HepG2 (cell line): ENCODE measurements around the gene SULT2B1. TPM values are rescaled to one million over a fixed set of nuclear protein-coding genes. Genes with fewer than 3 reads are reported as not detected.

ENCODE experiments used
- CEBPB ChIP-seq: IDR thresholded peaks from 2 replicates; pipeline ENCODE4 v1.6.1; 2011; ENCODE audit warnings: low read depth, low read length, improper control_type of control experiment, borderline replicate concordance
- EHMT2 ChIP-seq: fragments of 200-600 bp; sonication (generic); IDR thresholded peaks from 2 replicates; pipeline ENCODE4 v1.7.0; 2017; ENCODE audit warnings: antibody characterized with exemption, low read depth, low read length, borderline replicate concordance
- ELK4 ChIP-seq: sonication (generic); formaldehyde crosslinking; IDR thresholded peaks from 2 replicates; pipeline ENCODE4 v1.9.0; 2021; ENCODE audit warnings: missing genetic modification reagents, borderline replicate concordance
- ERF ChIP-seq: IDR thresholded peaks from 2 replicates; pipeline ENCODE4 v1.6.1; 2018; ENCODE audit warnings: missing biosample characterization, missing genetic modification reagents
- ETV5 ChIP-seq: IDR thresholded peaks from 2 replicates; pipeline ENCODE4 v1.6.1; 2018; ENCODE audit warnings: missing biosample characterization, missing genetic modification reagents, inconsistent platforms, borderline replicate concordance
- FOXC1 ChIP-seq: sonication (generic); formaldehyde crosslinking; IDR thresholded peaks from 2 replicates; pipeline ENCODE4 v1.8.0; 2022; ENCODE audit warnings: mild to moderate bottlenecking, missing genetic modification reagents, borderline replicate concordance
- HINFP ChIP-seq: sonication (generic); formaldehyde crosslinking; IDR thresholded peaks from 2 replicates; pipeline ENCODE4 v1.4.0; 2020; ENCODE audit warnings: low read depth, mild to moderate bottlenecking, missing genetic modification reagents
- JUND ChIP-seq: sonication (generic); formaldehyde crosslinking; IDR thresholded peaks from 2 replicates; pipeline ENCODE4 v1.8.0; 2022; ENCODE audit warnings: mild to moderate bottlenecking, missing genetic modification reagents
- PITX1 ChIP-seq: sonication (generic); formaldehyde crosslinking; IDR thresholded peaks from 2 replicates; pipeline ENCODE4 v1.5.1; 2020; ENCODE audit warnings: mild to moderate bottlenecking, missing genetic modification reagents
- POLR2AphosphoS5 ChIP-seq: IDR thresholded peaks from 2 replicates; pipeline ENCODE4 v1.6.1; 2012; ENCODE audit warnings: low read depth, low read length
- POLR2G ChIP-seq: fragments of 200-400 bp; formaldehyde crosslinking; IDR thresholded peaks from 2 replicates; pipeline ENCODE4 v1.6.1; 2018; ENCODE audit warnings: mild to moderate bottlenecking, low read depth, low read length, moderate library complexity
- RBAK ChIP-seq: sonication (generic); formaldehyde crosslinking; IDR thresholded peaks from 2 replicates; pipeline ENCODE4 v1.5.1; 2020; ENCODE audit warnings: mild to moderate bottlenecking, missing genetic modification reagents
- SRSF9 ChIP-seq: fragments of 200-400 bp; formaldehyde crosslinking; IDR thresholded peaks from 2 replicates; pipeline ENCODE4 v1.6.1; 2018; ENCODE audit warnings: borderline replicate concordance, mild to moderate bottlenecking, low read depth, low read length; ENCODE audit not compliant: insufficient read depth, poor library complexity, severe bottlenecking
- TRIM24 ChIP-seq: sonication (generic); formaldehyde crosslinking; IDR thresholded peaks from 2 replicates; pipeline ENCODE4 v1.8.0; 2022; ENCODE audit warnings: mild to moderate bottlenecking, missing genetic modification reagents
- U2AF1 ChIP-seq: fragments of 200-400 bp; formaldehyde crosslinking; optimal IDR thresholded peaks from 2 replicates; pipeline ENCODE3; 2017; ENCODE audit warnings: mild to moderate bottlenecking, low read depth, low read length
- ZC3H4 ChIP-seq: sonication (generic); formaldehyde crosslinking; IDR thresholded peaks from 2 replicates; pipeline ENCODE4 v1.4.0; 2020; ENCODE audit warnings: missing genetic modification reagents, borderline replicate concordance
- ZNF782 ChIP-seq: sonication (generic); formaldehyde crosslinking; IDR thresholded peaks from 2 replicates; pipeline ENCODE4 v1.4.0; 2020; ENCODE audit warnings: missing genetic modification reagents, mild to moderate bottlenecking, borderline replicate concordance
- ZSCAN30 ChIP-seq: sonication (generic); formaldehyde crosslinking; IDR thresholded peaks from 2 replicates; pipeline ENCODE4 v1.5.0; 2020; ENCODE audit warnings: mild to moderate bottlenecking, missing genetic modification reagents
- polyA plus RNA-seq, 8 experiments: library from polyadenylated mRNA; depleted of rRNA in 3 of 8; stranded (reverse) in 7 of 8; unstranded in 1 of 8; fragments of >200 nt; fragmentation: Illumina TruSeq in 4 of 8; extraction: Trizol in 4 of 8; gene quantifications; 2 replicates each; pipeline versions ENCODE4 v1.2.1 to v1.2.3, GENCODE V29; 2011 to 2016; ENCODE audit warnings: low read depth in 4 of 8, missing spikeins in 1 of 8, mixed read lengths in 1 of 8; ENCODE audit not compliant: insufficient read depth in 1 of 8
- total RNA-seq, 5 experiments: library from RNA; depleted of rRNA; stranded (reverse); fragments of >200 nt; fragmentation: Illumina TruSeq; extraction: Trizol; gene quantifications; 2 replicates each; pipeline ENCODE4 v1.2.3, GENCODE V29; 2016; ENCODE audit warnings: low read depth in 1 of 5
- TF ChIP-seq, protein P1 (sequence below): sonication (generic); formaldehyde crosslinking; IDR thresholded peaks from 2 replicates; pipeline ENCODE4 v1.4.0; 2020; ENCODE audit warnings: missing genetic modification reagents, borderline replicate concordance
- TF ChIP-seq, protein P2 (sequence below): sonication (generic); formaldehyde crosslinking; IDR thresholded peaks from 2 replicates; pipeline ENCODE4 v1.5.1; 2020; ENCODE audit warnings: missing genetic modification reagents, mild to moderate bottlenecking, borderline replicate concordance

Gene SULT2B1
- total and polyA plus RNA-seq, 2 of the 13 experiments (the other 11 are each of a cell fraction or from before 2014, with no cell fraction given), result 0.13 TPM; not detected in 1

DNA sequence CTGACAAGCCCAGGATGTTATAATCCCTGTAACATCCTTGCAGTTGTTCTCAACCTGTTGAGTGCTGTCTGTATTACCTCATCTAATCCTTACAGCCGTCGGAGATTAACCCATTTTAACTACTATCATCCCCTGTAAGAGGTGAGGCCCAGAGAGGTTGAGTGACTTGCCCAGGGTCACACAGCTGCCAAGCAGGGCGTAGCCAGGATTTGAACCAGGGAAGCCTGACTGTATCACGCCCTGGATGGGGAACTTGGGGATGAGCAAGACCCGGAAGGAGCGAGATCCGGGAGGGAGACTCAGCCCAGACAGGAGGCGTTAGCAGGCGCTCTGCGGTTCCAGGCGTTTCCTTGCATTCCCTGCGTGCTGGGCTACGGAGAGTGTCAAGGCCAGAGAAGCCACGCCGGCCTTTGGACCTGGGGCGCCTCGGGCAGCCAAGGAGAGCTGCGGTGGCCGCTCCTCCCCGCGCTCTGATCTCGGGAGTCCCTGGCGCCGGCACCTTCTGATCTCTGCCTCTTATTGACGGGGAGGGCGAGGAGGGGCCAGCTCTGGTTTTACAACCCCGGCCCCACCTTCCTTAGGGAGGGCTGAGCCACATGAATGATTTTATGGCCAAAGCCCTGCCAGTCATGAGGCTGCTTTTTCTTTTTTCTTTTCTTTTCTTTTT is 6.2 kb downstream of the SULT2B1 start (continued):
- TF ChIP-seq, protein P1, sequence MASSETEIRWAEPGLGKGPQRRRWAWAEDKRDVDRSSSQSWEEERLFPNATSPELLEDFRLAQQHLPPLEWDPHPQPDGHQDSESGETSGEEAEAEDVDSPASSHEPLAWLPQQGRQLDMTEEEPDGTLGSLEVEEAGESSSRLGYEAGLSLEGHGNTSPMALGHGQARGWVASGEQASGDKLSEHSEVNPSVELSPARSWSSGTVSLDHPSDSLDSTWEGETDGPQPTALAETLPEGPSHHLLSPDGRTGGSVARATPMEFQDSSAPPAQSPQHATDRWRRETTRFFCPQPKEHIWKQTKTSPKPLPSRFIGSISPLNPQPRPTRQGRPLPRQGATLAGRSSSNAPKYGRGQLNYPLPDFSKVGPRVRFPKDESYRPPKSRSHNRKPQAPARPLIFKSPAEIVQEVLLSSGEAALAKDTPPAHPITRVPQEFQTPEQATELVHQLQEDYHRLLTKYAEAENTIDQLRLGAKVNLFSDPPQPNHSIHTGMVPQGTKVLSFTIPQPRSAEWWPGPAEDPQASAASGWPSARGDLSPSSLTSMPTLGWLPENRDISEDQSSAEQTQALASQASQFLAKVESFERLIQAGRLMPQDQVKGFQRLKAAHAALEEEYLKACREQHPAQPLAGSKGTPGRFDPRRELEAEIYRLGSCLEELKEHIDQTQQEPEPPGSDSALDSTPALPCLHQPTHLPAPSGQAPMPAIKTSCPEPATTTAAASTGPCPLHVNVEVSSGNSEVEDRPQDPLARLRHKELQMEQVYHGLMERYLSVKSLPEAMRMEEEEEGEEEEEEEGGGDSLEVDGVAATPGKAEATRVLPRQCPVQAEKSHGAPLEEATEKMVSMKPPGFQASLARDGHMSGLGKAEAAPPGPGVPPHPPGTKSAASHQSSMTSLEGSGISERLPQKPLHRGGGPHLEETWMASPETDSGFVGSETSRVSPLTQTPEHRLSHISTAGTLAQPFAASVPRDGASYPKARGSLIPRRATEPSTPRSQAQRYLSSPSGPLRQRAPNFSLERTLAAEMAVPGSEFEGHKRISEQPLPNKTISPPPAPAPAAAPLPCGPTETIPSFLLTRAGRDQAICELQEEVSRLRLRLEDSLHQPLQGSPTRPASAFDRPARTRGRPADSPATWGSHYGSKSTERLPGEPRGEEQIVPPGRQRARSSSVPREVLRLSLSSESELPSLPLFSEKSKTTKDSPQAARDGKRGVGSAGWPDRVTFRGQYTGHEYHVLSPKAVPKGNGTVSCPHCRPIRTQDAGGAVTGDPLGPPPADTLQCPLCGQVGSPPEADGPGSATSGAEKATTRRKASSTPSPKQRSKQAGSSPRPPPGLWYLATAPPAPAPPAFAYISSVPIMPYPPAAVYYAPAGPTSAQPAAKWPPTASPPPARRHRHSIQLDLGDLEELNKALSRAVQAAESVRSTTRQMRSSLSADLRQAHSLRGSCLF (CRISPR knock-in tag), result no peak
- TF ChIP-seq ELK4 (CRISPR knock-in tag), result no peak
- TF ChIP-seq POLR2AphosphoS5, result no peak
- TF ChIP-seq EHMT2, result no peak
- TF ChIP-seq ZNF782, result no peak
- no peak for TF ChIP-seq TRIM24 (CRISPR knock-in tag)
- no peak for TF ChIP-seq FOXC1 (CRISPR knock-in tag)
- TF ChIP-seq ZC3H4, result no peak
- TF ChIP-seq JUND (CRISPR knock-in tag), result 0 out of 2 replicates have a peak, but pooled peaks have one; percentile 53
- TF ChIP-seq ERF (CRISPR knock-in tag), result peak; percentile 84
- no peak for TF ChIP-seq ZSCAN30 (CRISPR knock-in tag)
- peak; percentile 37 for TF ChIP-seq U2AF1
- no peak for TF ChIP-seq CEBPB
- no peak for TF ChIP-seq RBAK
- TF ChIP-seq POLR2G, result no peak
- TF ChIP-seq ETV5 (CRISPR knock-in tag), result peak; percentile 86
- peak; percentile 86 for TF ChIP-seq PITX1 (CRISPR knock-in tag)
- TF ChIP-seq HINFP (CRISPR knock-in tag), result no peak
- no peak for TF ChIP-seq SRSF9
- TF ChIP-seq, protein P2, sequence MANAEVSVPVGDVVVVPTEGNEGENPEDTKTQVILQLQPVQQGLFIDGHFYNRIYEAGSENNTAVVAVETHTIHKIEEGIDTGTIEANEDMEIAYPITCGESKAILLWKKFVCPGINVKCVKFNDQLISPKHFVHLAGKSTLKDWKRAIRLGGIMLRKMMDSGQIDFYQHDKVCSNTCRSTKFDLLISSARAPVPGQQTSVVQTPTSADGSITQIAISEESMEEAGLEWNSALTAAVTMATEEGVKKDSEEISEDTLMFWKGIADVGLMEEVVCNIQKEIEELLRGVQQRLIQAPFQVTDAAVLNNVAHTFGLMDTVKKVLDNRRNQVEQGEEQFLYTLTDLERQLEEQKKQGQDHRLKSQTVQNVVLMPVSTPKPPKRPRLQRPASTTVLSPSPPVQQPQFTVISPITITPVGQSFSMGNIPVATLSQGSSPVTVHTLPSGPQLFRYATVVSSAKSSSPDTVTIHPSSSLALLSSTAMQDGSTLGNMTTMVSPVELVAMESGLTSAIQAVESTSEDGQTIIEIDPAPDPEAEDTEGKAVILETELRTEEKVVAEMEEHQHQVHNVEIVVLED (CRISPR knock-in tag), result peak; percentile 53; the same call in 1 of the 2 replicates
